ENCODE data around the gene NSMF. TPM values are rescaled to one million over a fixed set of nuclear protein-coding genes. Genes with fewer than 3 reads are reported as not detected.
A peak's percentile ranks its signal among the peaks of the same experiment; 100 is the strongest.

NSMF gene
- total and polyA plus RNA-seq, 10 of the 15 experiments (the other 5 are each of a cell fraction or from before 2014, with no cell fraction given) = 0.13 to 44.3 (median 13.4) TPM

- TF ChIP-seq IRF4 (IDR thresholded peaks at IDR 0.05; ENCODE audit: low read depth, low read length) = no peak
- no peak; the same call in 1 of the 2 replicates for TF ChIP-seq DPF2 (IDR thresholded peaks at IDR 0.05)
- TF ChIP-seq PML (IDR thresholded peaks at IDR 0.05; ENCODE audit: low read length) = no peak
- TF ChIP-seq USF1 (IDR thresholded peaks at IDR 0.05; ENCODE audit: borderline replicate concordance, extremely low read length, insufficient read depth, low read depth, low read length) = no peak
- 0 out of 2 replicates have a peak, but pooled peaks have one; percentile 24 for TF ChIP-seq STAT1 (conservative IDR thresholded peaks at IDR 0.05)
Observed at GRCh38 chr9:137459152-137459600, at the start of gene NSMF (continued).

GRCh38 chr9:137506702-137507171, 47.6 kb upstream of the NSMF start:
- Histone ChIP-seq H2AFZ (ENCODE audit: control insufficient read depth, low read depth, low read length) (no peak overlapping the region), H3K79me2 (ENCODE audit: control insufficient read depth, insufficient read depth, low read length) (no peaks in the 10 kb centered on the region), H3K9me3 (replicated peaks; ENCODE audit: control insufficient read depth, insufficient read depth, low read length) (no peaks in the 10 kb centered on the region; the same call in 2 of the 3 replicates), H3K27ac (ENCODE audit: control insufficient read depth, insufficient read depth) (no peak overlapping the region), H3K4me3 (no peak overlapping the region), H3K36me3 (ENCODE audit: control insufficient read depth in 2 of 2, insufficient read depth in 2 of 2, low read length in 1 of 2) (no peaks in the 10 kb centered on the region), H3K9ac (ENCODE audit: control insufficient read depth, insufficient read depth, low read length) (no peak overlapping the region), H3K4me1 (ENCODE audit: control insufficient read depth, insufficient read depth, low read length) (no peaks in the 10 kb centered on the region), H3K27me3 (replicated peaks in 1 of 2; ENCODE audit: control insufficient read depth in 2 of 2, insufficient read depth in 2 of 2, low read length in 1 of 2) (no peaks in the 10 kb centered on the region; a peak in 1 of 4 replicates), H4K20me1 (ENCODE audit: control insufficient read depth, insufficient read depth) (no peaks in the 10 kb centered on the region), H3K4me2 (ENCODE audit: control insufficient read depth, insufficient read depth) (no peak overlapping the region)
- ChIA-PET POLR2A (interaction anchor here (0.6 kb wide), 1 partner anchor 93 kb away, joined by 5 read pairs; no protein-coding TSS in a partner anchor), CTCF (no interaction called here), RAD21 (ENCODE audit: unreplicated experiment) (no interaction called here), SMC1A (ENCODE audit: uncharacterized antibody, unreplicated experiment) (no interaction called here)
- no peak for DNase-seq (ENCODE audit: low read depth, low spot score)
- 81% methylated on average over 26 of the region's 26 CpGs for WGBS (ENCODE audit: insufficient coverage, insufficient replicate concordance, low lambda C conversion rate, missing lambda C conversion rate)
- intact Hi-C loops (cut with micrococcal nuclease; ENCODE audit: unreplicated experiment) (no loop called here), in situ Hi-C loops (cut with MboI) (no loop called here)
- no peak for ATAC-seq
- FAIRE-seq = no peak
- TF ChIP-seq EGR1 (IDR thresholded peaks at IDR 0.05; ENCODE audit: borderline replicate concordance in 1 of 2, low read depth in 2 of 2, low read length in 2 of 2) = no peak
- no TSS peak for BruUV-seq (replicated peaks)
